K562 (cell line): ENCODE results near the gene NDUFS6. TPM values are rescaled to one million over a fixed set of nuclear protein-coding genes. Genes with fewer than 3 reads are reported as not detected.

Experiments
- EWSR1 ChIP-seq: fragments of 450-650 bp; IDR thresholded peaks from 2 replicates; pipeline ENCODE4 v1.6.1; 2018; ENCODE audit warnings: borderline replicate concordance, mild to moderate bottlenecking, low read depth, moderate library complexity; ENCODE audit not compliant: partially characterized antibody
- FOXO4 ChIP-seq: fragments of 450-650 bp; formaldehyde crosslinking; IDR thresholded peaks from 2 replicates; pipeline ENCODE4 v1.4.0; 2020; ENCODE audit warnings: mild to moderate bottlenecking, moderate library complexity
- HNRNPL ChIP-seq: fragments of 200-400 bp; formaldehyde crosslinking; IDR thresholded peaks from 2 replicates; pipeline ENCODE4 v1.6.1; 2017; ENCODE audit warnings: low read depth, mild to moderate bottlenecking, low read length
- NR2C1 ChIP-seq, 2 experiments: fragments of 450-650 bp; IDR thresholded peaks; 2 replicates each; pipeline ENCODE4 v1.6.1; 2017; ENCODE audit warnings: mild to moderate bottlenecking in 2 of 2, antibody characterized with exemption in 1 of 2, inconsistent platforms in 1 of 2, missing compliant biosample characterization in 1 of 2, missing genetic modification characterization in 1 of 2
- TRIM25 ChIP-seq: fragments of 450-650 bp; IDR thresholded peaks from 2 replicates; pipeline ENCODE4 v1.7.0; 2016; ENCODE audit warnings: borderline replicate concordance
- U2AF2 ChIP-seq: fragments of 200-400 bp; formaldehyde crosslinking; optimal IDR thresholded peaks from 2 replicates; pipeline ENCODE3; 2017; ENCODE audit warnings: low read depth, mild to moderate bottlenecking, low read length
- ZEB2 ChIP-seq: fragments of 450-650 bp; IDR thresholded peaks from 2 replicates; pipeline ENCODE4 v1.6.1; 2016
- ZNF184 ChIP-seq: sonication (generic); formaldehyde crosslinking; IDR thresholded peaks from 2 replicates; pipeline ENCODE4 v1.5.0; 2020; ENCODE audit warnings: missing genetic modification reagents
- polyA plus RNA-seq, 8 experiments: library from polyadenylated mRNA; depleted of rRNA in 4 of 8; stranded (reverse) in 5 of 8; unstranded in 3 of 8; fragments of >200 nt; fragmentation: Nextera tagmentation in 2 of 8; fragmentation: Illumina TruSeq in 1 of 8; extraction: Ambion mirVana in 2 of 8; extraction: Trizol in 1 of 8; gene quantifications; 2 replicates each; pipeline versions ENCODE4 v1.2.1 to v1.2.3, GENCODE V29; 2011 to 2014; ENCODE audit warnings: inconsistent platforms in 1 of 8, missing spikeins in 1 of 8
- total RNA-seq, 7 experiments: library from RNA; depleted of rRNA in 6 of 7; stranded (reverse); fragments of >200 nt in 6 of 7; fragmentation: Illumina TruSeq in 2 of 7; extraction: Trizol in 2 of 7; gene quantifications; 2 replicates each; pipeline versions ENCODE4 v1.2.1 to v1.2.3, GENCODE V29; 2011 to 2021; ENCODE audit warnings: low replicate concordance in 1 of 7

NDUFS6 gene
- total and polyA plus RNA-seq, 9 of the 15 experiments (the other 6 are each of a cell fraction or from before 2014, with no cell fraction given) = 36.1 to 291 (median 77.0) TPM

- TF ChIP-seq NR2C1 (IDR thresholded peaks at IDR 0.05) = no peak
- TF ChIP-seq NR2C1 (tag; IDR thresholded peaks at IDR 0.05) = no peak
- TF ChIP-seq U2AF2 = no peak
- TF ChIP-seq HNRNPL = no peak
- TF ChIP-seq TRIM25 = no peak
- TF ChIP-seq ZEB2 = no peak
- TF ChIP-seq FOXO4 = no peak
- TF ChIP-seq ZNF184 (CRISPR knock-in tag) = no peak
- no peak for TF ChIP-seq EWSR1
These were observed 50.2 kb downstream of the NDUFS6 start (continued) for GRCh38 chr5:1851290-1851934.
